GM12878 (cell line): ENCODE measurements around the gene METAP1. TPM values are rescaled to one million over a fixed set of nuclear protein-coding genes. Genes with fewer than 3 reads are reported as not detected.

Experiments
- ATAC-seq: fragments of 200-7000 bp; cut with Tn5 transposase; 3 replicates; pipeline ENCODE4 v1.9.1; 2020; ENCODE audit warnings: mild to moderate bottlenecking, moderate library complexity
- BruUV-seq: library from RNA; stranded (reverse); fragments of 400-500 nt; replicated peaks from 2 replicates; lab custom pipeline; 2021; lab: Mats Ljungman, UMichigan
- CTCF ChIA-PET: fragments of 300-600 bp; sonication (Branson Sonifier 250); formaldehyde crosslinking; extraction: SDS; loops from one replicate; lab custom pipeline; 2021; ENCODE audit warnings: inconsistent platforms; lab: Yijun Ruan, JAX
- POLR2A ChIA-PET: fragments of 350-600 bp; formaldehyde crosslinking; extraction: SDS; loops from one replicate; lab custom pipeline; 2021; ENCODE audit warnings: inconsistent platforms; lab: Charles Lee
- RAD21 ChIA-PET: fragments of 300-600 bp; sonication (Branson Sonifier 250); formaldehyde crosslinking; loops from one replicate; lab custom pipeline; 2023; ENCODE audit warnings: antibody characterized with exemption; ENCODE audit not compliant: unreplicated experiment; lab: Charles Lee
- SMC1A ChIA-PET: fragments of 300-600 bp; sonication (Branson Sonifier 250); formaldehyde crosslinking; loops from one replicate; lab custom pipeline; 2023; ENCODE audit not compliant: unreplicated experiment, uncharacterized antibody; lab: Charles Lee
- DNase-seq: peaks from one replicate; pipeline ENCODE4 v3.0.0-alpha.2; 2011; ENCODE audit warnings: low read depth, low spot score
- FAIRE-seq: peaks from 3 replicates; lab custom pipeline; 2011; peaks lifted over from hg19 to GRCh38; lab: Jason Lieb, UNC
- H2AFZ ChIP-seq: 2 replicates; pipeline ENCODE4 v1.6.0; 2011; ENCODE audit warnings: low read depth, low read length, control low read depth; ENCODE audit not compliant: control insufficient read depth
- H3K27ac ChIP-seq: 2 replicates; pipeline ENCODE4 v1.5.1; 2011; ENCODE audit warnings: control low read depth; ENCODE audit not compliant: control insufficient read depth, insufficient read depth
- H3K27me3 ChIP-seq, 2 experiments: replicated peaks in 1 of 2; 2 replicates each; pipeline versions ENCODE4 v1.6.0 to v1.6.1; 2011; ENCODE audit warnings: low read length in 1 of 2; ENCODE audit not compliant: control insufficient read depth in 2 of 2, insufficient read depth in 2 of 2
- H3K36me3 ChIP-seq, 2 experiments: 2 replicates each; pipeline ENCODE4 v1.5.1; 2011; ENCODE audit warnings: low read length in 1 of 2; ENCODE audit not compliant: control insufficient read depth in 2 of 2, insufficient read depth in 2 of 2
- H3K4me1 ChIP-seq: 2 replicates; pipeline ENCODE4 v1.6.1; 2011; ENCODE audit warnings: mild to moderate bottlenecking, low read length, moderate library complexity, mixed read lengths; ENCODE audit not compliant: control insufficient read depth, insufficient read depth
- H3K4me2 ChIP-seq: 2 replicates; pipeline ENCODE4 v1.6.0; 2011; ENCODE audit warnings: control low read depth; ENCODE audit not compliant: control insufficient read depth, insufficient read depth
- H3K4me3 ChIP-seq: fragments of 200-600 bp; sonication (generic); 2 replicates; pipeline ENCODE4 v1.5.1; 2016
- H3K79me2 ChIP-seq: 2 replicates; pipeline ENCODE4 v1.6.0; 2011; ENCODE audit warnings: low read length; ENCODE audit not compliant: control insufficient read depth, insufficient read depth
- H3K9ac ChIP-seq: 2 replicates; pipeline ENCODE4 v1.8.0; 2011; ENCODE audit warnings: low read length, control low read depth, mixed read lengths; ENCODE audit not compliant: control insufficient read depth, insufficient read depth
- H3K9me3 ChIP-seq: replicated peaks from 3 replicates; pipeline ENCODE4 v1.5.1; 2011; ENCODE audit warnings: mild to moderate bottlenecking, low read length; ENCODE audit not compliant: control insufficient read depth, insufficient read depth
- H4K20me1 ChIP-seq: 2 replicates; pipeline ENCODE4 v1.6.0; 2011; ENCODE audit not compliant: control insufficient read depth, insufficient read depth
- JUND ChIP-seq: IDR thresholded peaks from 2 replicates; pipeline ENCODE4 v1.6.1; 2012; ENCODE audit warnings: low read depth, mild to moderate bottlenecking, low read length, improper control_type of control experiment, moderate library complexity
- NR2F1 ChIP-seq: fragments of 450-650 bp; conservative IDR thresholded peaks from 2 replicates; pipeline ENCODE4 v1.6.1; 2017; ENCODE audit warnings: mild to moderate bottlenecking
- PRDM15 ChIP-seq: fragments of 450-650 bp; formaldehyde crosslinking; IDR thresholded peaks from 2 replicates; pipeline ENCODE4 v1.4.0; 2020; ENCODE audit warnings: mild to moderate bottlenecking, moderate library complexity
- ZNF384 ChIP-seq: IDR thresholded peaks from 2 replicates; pipeline ENCODE4 v1.6.1; 2012; ENCODE audit warnings: low read depth, mild to moderate bottlenecking, low read length, improper control_type of control experiment, borderline replicate concordance
- WGBS: methylation state at CpG from one replicate; pipeline ENCODE4 v1.1.6; 2016; ENCODE audit warnings: low lambda C conversion rate; ENCODE audit not compliant: insufficient replicate concordance, insufficient coverage; ENCODE audit errors: missing lambda C conversion rate; 5-methylcytosine and 5-hydroxymethylcytosine counted together
- in situ Hi-C: fragments of 300-500 bp; cut with MboI; formaldehyde crosslinking; loops from 9 replicates; pipeline ENCODE4 v1.14.3; 2018; ENCODE audit warnings: mixed read lengths
- intact Hi-C: fragments of 100-400 bp; cut with micrococcal nuclease; formaldehyde crosslinking; loops from one replicate; pipeline ENCODE4 v1.14.2; 2022; ENCODE audit not compliant: unreplicated experiment
- polyA plus RNA-seq, 11 experiments: library from polyadenylated mRNA; depleted of rRNA in 4 of 11; unstranded in 6 of 11; stranded (reverse) in 5 of 11; fragments of >200 nt; fragmentation: Nextera tagmentation in 4 of 11; fragmentation: Illumina TruSeq in 1 of 11; extraction: Ambion mirVana in 4 of 11; extraction: Trizol in 1 of 11; gene quantifications; 1 replicate in 1 of 11; 2 replicates in 10 of 11; pipeline versions ENCODE4 v1.2.1 to v1.2.3, GENCODE V29; 2011 to 2016; ENCODE audit warnings: inconsistent platforms in 2 of 11, missing spikeins in 2 of 11, low read depth in 1 of 11
- total RNA-seq, 4 experiments: library from RNA; depleted of rRNA in 3 of 4; stranded (reverse); fragments of >200 nt in 3 of 4; fragmentation: Illumina TruSeq in 1 of 4; extraction: Trizol in 1 of 4; gene quantifications; 2 replicates each; pipeline versions ENCODE4 v1.2.1 to v1.2.3, GENCODE V29; 2013 to 2021

The METAP1 gene
- total and polyA plus RNA-seq, 10 of the 15 experiments (the other 5 are each of a cell fraction or from before 2014, with no cell fraction given), result 22.7 to 71.4 (median 45.1) TPM

DNA sequence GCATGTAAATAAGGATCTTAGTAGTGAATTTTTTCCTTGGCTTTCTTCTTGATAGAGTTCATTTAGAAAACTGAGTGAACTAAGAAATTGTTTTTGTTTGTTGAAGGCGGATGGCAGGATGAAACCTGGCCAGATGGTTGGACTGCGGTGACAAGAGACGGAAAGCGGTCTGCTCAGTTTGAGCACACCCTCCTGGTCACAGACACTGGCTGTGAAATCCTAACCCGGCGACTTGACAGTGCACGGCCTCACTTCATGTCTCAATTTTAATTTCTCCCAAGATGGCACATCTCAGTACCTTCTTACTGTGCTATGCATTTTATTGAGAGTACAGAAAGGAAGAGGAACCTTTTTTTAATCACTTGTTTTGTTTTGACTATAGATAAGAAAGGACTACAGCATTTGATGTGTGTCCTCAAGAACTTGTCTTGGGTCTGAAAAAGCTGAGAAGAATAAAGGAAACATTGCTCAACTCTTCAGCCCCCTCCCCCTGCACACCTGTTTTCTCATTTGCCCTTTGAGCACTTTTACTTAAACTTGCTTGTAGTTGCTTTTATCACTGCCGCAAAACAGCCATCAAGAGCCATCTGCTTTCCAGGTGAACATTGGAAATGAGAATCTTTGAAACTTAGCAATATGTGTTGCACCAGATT, 65.7 kb downstream of the METAP1 start:
- H3K27me3 ChIP-seq, result no peaks in the 10 kb centered on the region
- H3K27ac ChIP-seq, result no peak overlapping the region
- no peak overlapping the region for H3K9ac ChIP-seq
- H4K20me1 ChIP-seq, result no peaks in the 10 kb centered on the region
- ATAC-seq (no peak), DNase-seq (no peak), FAIRE-seq (no peak)
- H3K36me3 ChIP-seq, result peaks cover 0 to 18% of the 10 kb centered on the region in 2 experiments; a peak in 2 of 4 replicates
- in situ Hi-C loops (no loop called here), intact Hi-C loops (no loop called here)
- no peak overlapping the region for H3K4me3 ChIP-seq
- H3K79me2 ChIP-seq, result no peaks in the 10 kb centered on the region
- ChIA-PET CTCF (interaction anchor here (9.2 kb wide), 1 partner anchor 61 kb away, joined by 287 read pairs; the partner anchor contains the start of gene METAP1), SMC1A (no interaction called here), POLR2A (no interaction called here), RAD21 (interaction anchor here (3.2 kb wide), 1 partner anchor 66 kb away, joined by 16 read pairs; the partner anchor contains the start of gene METAP1)
- peaks cover 6% of the 10 kb centered on the region; the same call in 1 of the 2 replicates for H3K4me1 ChIP-seq
- TF ChIP-seq ZNF384 (no peak), PRDM15 (CRISPR knock-in tag) (no peak), NR2F1 (no peak), JUND (no peak)
- no TSS peak for BruUV-seq
- H3K9me3 ChIP-seq, result no peaks in the 10 kb centered on the region
- WGBS, result 95% methylated on average over 8 of the region's 8 CpGs
- no peak overlapping the region for H3K4me2 ChIP-seq
- H2AFZ ChIP-seq, result no peak overlapping the region
